CD4-positive, alpha-beta T cell treated with Interleukin-17A for 4 hours (primary cell): ENCODE data around the gene SRRM5.
A peak's percentile ranks its signal among the peaks of the same experiment; 100 is the strongest.
"Not testable (repeated sequence)": the region's sequence is repeated elsewhere in the genome, so short reads cannot be mapped to it uniquely, and the experiment has no call there.

ENCODE experiments used
- DNase-seq: peaks from one replicate; pipeline ENCODE4 v3.0.0-alpha.2; 2020; ENCODE audit warnings: mixed read lengths

The SRRM5 gene

GRCh38 chr19:43619262-43620060 lies 7.6 kb downstream of the SRRM5 start, which contains the start of gene ZNF428:
Gene ZNF428, minus strand, starts transcription at chr19:43619629. Its CDS starts 5,325 bp downstream, at chr19:43614304.
- DNase-seq: peak; percentile 87

DNA sequence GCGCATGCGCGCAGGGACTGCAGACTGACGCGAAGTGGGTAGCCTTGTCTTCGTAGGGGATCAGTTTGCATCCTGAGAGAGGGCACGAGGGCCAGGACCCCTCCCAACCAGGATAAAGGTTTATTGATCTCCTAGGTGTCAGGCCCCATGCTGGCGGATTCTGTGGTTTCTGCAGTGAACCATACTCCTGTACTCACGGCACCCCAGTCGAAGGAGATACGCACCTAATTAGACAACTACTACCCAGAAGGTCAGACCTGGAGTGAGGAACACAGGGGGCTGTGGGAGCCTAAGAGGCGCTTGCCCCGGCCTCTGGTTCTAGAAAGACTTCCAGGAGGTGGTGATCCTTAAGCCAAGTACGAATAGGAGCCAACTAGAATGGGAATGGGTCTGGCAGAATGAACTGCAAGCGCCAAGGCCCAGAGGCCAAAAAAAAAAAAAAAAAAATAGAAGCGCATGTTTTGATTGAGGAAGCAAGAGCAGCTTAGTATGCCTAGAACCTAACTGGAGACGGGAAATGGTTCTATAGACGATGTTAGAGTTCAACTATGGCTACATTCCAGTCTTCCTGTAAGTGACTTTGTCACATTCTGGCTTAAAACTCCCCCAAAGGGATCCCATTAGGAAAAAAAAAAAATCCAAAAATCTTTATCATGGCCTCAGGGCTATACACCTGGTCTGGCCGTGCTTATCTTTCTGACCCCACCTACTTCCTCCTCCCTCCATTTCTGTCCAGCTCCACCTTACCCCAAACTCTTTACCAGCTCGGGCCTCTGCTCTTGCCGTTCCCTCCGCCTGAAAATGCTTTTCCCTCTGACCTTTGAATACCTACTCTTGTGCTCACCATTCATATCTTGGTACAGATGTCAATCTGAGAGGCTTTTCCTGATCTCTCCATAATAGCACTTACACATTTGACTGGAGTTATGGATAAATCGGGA lies 8.4 kb downstream of the SRRM5 start:
- DNase-seq: peak; percentile 91

- DNase-seq: no peak
These were observed 10.2 kb downstream of the SRRM5 start for GRCh38 chr19:43622070-43622469.

- DNase-seq: no peak
These were observed 11.1 kb downstream of the SRRM5 start for GRCh38 chr19:43622956-43623355.

GRCh38 chr19:43623889-43624670 lies 12.2 kb downstream of the SRRM5 start:
- DNase-seq: peak; percentile 24

GRCh38 chr19:43624933-43625332 lies 13.0 kb downstream of the SRRM5 start:
- peak; percentile 93 for DNase-seq

- DNase-seq: peak; percentile 34
These were observed 14.2 kb downstream of the SRRM5 start for GRCh38 chr19:43625918-43626579.

GRCh38 chr19:43626838-43627237 lies 14.9 kb downstream of the SRRM5 start:
- no peak for DNase-seq

GRCh38 chr19:43628646-43629326 lies 16.9 kb downstream of the SRRM5 start:
- no peak for DNase-seq

GRCh38 chr19:43631491-43631890 lies 19.6 kb downstream of the SRRM5 start:
- DNase-seq: no peak

DNA sequence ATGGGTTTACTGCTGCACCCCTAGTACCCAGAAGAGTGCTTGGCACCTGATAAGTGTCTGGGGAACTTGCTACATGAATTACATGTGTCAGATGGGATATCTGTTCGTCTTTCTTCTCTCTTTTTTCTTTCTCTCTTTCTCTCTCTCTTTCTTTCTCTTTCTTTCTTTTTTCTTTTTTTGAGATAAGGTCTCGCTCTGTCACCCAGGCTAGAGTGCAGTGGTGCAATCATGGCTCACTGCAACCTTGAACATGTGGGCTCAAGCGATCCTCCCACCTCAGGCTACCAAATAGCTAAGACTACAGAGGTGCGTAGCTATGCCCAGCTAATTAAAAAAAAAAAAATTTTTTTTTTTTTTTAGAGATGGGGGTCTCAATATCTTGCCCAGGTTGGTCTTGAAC lies 21.6 kb downstream of the SRRM5 start:
- DNase-seq: no peak

DNA sequence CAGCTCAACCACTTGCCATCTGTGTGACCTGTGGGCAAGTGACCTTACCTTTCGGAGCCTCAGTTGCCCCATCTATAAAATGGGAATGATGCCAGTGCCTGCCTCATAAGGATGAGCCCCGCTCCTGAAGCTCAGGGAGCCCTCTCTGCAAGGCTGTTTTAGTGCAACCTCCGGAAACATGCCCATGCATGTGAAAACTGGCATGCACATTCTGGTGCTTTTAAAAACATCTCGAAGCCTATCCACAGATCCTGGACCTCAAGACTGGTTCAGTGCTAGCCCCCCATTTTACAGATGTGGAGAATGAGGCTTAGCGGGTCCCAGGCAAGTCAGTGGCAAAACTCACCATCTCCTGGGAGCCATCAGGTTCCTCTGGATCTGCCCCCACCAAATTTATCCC lies 22.2 kb downstream of the SRRM5 start:
- DNase-seq: no peak

DNA sequence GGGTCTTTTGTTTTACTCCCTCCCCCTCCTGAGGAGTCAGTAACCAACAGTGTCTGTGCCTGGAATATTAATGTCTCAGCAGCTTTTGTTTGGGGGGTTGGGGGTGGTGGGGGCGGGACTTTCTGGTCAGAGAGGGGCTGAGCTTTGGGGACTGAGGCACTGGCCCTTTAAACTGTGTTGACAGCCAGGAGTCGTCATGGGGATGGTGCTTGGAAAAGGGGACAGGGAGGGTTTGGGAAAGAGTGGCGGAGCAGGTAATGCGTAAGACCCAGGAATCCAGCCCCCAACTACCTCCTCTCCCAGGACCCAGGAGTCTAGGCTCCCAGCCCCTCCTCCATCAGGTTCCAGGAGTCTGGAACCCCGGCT lies 22.6 kb downstream of the SRRM5 start:
- no peak for DNase-seq

DNA sequence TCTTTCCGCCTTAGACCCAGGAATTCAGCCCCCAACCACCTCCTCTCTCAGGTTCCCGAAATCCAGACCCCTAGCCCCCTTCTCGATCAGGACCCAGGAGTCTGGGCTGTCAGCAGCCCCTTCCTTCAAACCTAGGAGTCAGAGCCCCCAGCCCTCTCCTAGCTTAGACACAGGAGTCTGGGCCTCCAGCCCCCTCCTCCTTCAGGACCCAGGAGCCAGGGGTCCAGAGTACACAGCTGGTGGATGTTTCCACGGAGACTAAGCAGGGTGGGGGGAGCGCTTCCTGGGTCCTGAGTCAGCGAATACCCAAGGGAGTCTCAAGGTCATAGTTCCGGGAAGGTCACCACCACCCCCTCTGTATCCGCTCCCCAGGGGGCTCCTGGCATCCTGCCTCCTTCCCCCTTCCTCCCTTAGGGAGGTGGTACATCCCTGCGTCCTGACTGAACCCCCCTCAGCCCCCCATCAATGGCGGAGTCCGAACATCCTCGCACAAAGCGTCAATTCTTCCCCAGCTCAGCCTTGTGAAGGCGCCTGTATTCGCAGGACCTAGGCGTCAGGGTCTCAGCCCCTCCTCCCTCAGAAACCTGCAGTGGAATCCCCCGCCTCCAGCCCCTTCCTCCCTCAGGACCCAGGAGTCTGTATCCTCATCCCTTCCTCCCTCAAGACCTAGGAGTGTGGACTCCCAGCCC lies 23.1 kb downstream of the SRRM5 start:
- DNase-seq: no peak

- not testable (repeated sequence) for DNase-seq
These were observed 23.7 kb downstream of the SRRM5 start for GRCh38 chr19:43635561-43635940.

DNA sequence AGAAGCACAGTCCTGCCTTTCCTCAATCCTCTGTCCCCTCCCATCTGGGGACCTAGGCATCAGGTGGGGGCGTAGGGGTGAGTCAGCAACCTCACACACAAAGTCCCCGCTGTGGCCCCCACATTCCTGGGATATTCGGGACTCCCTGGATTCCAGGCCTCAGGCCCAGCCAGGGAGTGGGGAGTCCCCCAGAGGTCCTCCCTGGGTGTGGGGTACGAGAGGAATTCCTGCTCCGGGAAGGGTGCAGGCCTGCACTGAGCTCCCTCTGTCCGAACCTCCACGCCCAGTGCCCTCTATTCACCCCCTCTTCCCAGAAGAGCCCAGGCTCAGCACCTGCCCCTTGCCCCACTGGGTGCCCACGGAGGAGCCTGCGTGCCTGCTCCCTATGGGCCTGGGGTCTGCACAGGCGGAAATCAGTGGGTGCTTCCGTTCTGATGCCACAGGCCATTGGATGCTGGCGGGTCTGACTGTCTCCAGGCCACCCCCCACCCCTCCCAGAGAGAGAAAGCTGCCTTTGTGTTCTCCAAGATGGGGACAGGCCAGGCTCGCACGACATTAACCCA lies 24.3 kb downstream of the SRRM5 start:
- no peak for DNase-seq

GRCh38 chr19:43638214-43638994 lies 26.5 kb downstream of the SRRM5 start:
- DNase-seq: no peak

- no peak for DNase-seq
These were observed 27.2 kb downstream of the SRRM5 start for GRCh38 chr19:43638995-43639518.

GRCh38 chr19:43639519-43640423 lies 27.9 kb downstream of the SRRM5 start, which contains the start of gene CADM4:
Gene CADM4, minus strand, starts transcription at chr19:43639850. Its CDS starts 60 bp downstream, at chr19:43639790.
- DNase-seq: peak; percentile 65
